GM13976 (cell line): ENCODE measurements around the gene DGKB.

ENCODE experiments used
- DNase-seq: peaks from one replicate; pipeline ENCODE4 v3.0.0; 2012; ENCODE audit warnings: low spot score
- CTCF ChIP-seq: IDR thresholded peaks from 2 replicates; pipeline ENCODE4 v1.5.1; 2012; ENCODE audit warnings: borderline replicate concordance, mild to moderate bottlenecking; ENCODE audit not compliant: insufficient read depth; ENCODE audit errors: extremely low read depth, missing control alignments, control extremely low read depth
- in situ Hi-C: fragments of 300-500 bp; cut with MboI; formaldehyde crosslinking; loops from one replicate; pipeline ENCODE4 v1.12.0; 2022; ENCODE audit warnings: low sequenced_read_pairs, mixed read lengths, inconsistent platforms; ENCODE audit not compliant: unreplicated experiment

Gene DGKB

GRCh38 chr7:14275356-14275755, 627.2 kb downstream of the DGKB start:
- no peak for DNase-seq
- no peak for TF ChIP-seq CTCF
- in situ Hi-C loops = no loop called here

- in situ Hi-C loops = no loop called here
- TF ChIP-seq CTCF = no peak
- no peak for DNase-seq
Observed at GRCh38 chr7:14271441-14271840, 631.1 kb downstream of the DGKB start.

- TF ChIP-seq CTCF = no peak
- DNase-seq = no peak
- in situ Hi-C loops = no loop called here
Observed at GRCh38 chr7:14270099-14270498, 632.5 kb downstream of the DGKB start.

- in situ Hi-C loops = no loop called here
- no peak for DNase-seq
- no peak for TF ChIP-seq CTCF
Observed at GRCh38 chr7:14260011-14260410, 642.5 kb downstream of the DGKB start.

GRCh38 chr7:14258861-14259260, 643.7 kb downstream of the DGKB start:
- TF ChIP-seq CTCF = no peak
- in situ Hi-C loops = no loop called here
- no peak for DNase-seq

- in situ Hi-C loops = no loop called here
- no peak for TF ChIP-seq CTCF
- DNase-seq = no peak
Observed at GRCh38 chr7:14258441-14258840, 644.1 kb downstream of the DGKB start.

- no peak for DNase-seq
- no peak for TF ChIP-seq CTCF
- in situ Hi-C loops = no loop called here
Observed at GRCh38 chr7:14252458-14252857, 650.1 kb downstream of the DGKB start.
